Mesenteric fat pad (tissue), 1 donor: ENCODE data around the gene SDF2L1. TPM values are rescaled to one million over a fixed set of nuclear protein-coding genes. Genes with fewer than 3 reads are reported as not detected.
"Not testable (repeated sequence)": the region's sequence is repeated elsewhere in the genome, so short reads cannot be mapped to it uniquely, and the experiment has no call there.

Experiments
- DNase-seq: peaks from one replicate; pipeline ENCODE4 v3.0.0-alpha.2; 2020; ENCODE audit warnings: low spot score
- microRNA-seq: library from miRNA; unstranded; fragments of <30 nt; microRNA quantifications from one replicate; pipeline ENCODE4 v1.2.0, GENCODE V29; 2020; ENCODE audit warnings: borderline number of aligned reads
- total RNA-seq: library from RNA; stranded (reverse); fragmentation: NEBNext Ultra II Directional; extraction: Animal tissue kit (Norgen Biotek cat#: 25700); gene quantifications from one replicate; pipeline ENCODE4 v1.2.1, GENCODE V29; 2021
- donor health status: DM: yes; HTN: yes; CAD: no.

Gene SDF2L1
- total RNA-seq, 1 donor from 2014 or later = 31.6 TPM

GRCh38 chr22:21685164-21685513, 43.0 kb downstream of the SDF2L1 start:
- no peak for DNase-seq

- no peak for DNase-seq
Measured at GRCh38 chr22:21686193-21686608, 44.1 kb downstream of the SDF2L1 start.

DNA sequence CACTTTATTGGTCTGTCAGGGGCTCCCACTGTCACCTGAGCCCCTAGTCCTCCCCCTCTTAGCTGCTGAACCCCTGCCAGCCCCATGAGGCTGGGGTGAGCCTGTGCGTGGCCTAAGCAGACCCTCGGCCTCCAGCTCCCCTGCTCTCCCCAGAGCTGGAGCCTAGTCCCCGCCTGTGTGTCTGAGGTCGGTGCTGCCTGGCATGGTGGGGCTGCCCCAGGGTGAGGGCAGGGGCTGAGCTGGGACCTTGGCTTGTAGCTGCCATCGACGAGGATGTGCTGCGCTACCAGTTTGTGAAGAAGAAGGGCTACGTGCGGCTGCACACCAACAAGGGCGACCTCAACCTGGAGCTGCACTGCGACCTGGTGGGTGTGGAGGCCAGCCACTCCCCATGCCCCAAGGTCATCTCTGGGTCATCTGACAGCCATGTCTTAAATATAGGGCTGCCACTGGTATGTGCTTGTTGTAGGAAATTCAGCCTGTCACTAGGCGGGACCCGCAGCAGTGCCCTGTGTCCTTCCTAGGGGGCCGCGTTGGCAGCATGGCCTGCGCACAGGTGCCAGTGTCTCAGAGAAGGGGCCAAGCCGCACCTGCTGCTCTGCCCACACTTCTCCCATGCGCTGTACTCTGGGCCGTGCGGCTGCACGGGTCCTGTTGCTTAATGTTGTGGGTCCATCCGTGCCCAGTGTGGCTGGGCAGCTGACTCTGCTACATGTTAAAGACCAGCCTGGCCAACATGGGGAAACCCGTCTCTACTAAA, 44.7 kb downstream of the SDF2L1 start:
- no peak for DNase-seq

- DNase-seq = no peak
Measured at GRCh38 chr22:21687685-21688259, 45.7 kb downstream of the SDF2L1 start.

DNA sequence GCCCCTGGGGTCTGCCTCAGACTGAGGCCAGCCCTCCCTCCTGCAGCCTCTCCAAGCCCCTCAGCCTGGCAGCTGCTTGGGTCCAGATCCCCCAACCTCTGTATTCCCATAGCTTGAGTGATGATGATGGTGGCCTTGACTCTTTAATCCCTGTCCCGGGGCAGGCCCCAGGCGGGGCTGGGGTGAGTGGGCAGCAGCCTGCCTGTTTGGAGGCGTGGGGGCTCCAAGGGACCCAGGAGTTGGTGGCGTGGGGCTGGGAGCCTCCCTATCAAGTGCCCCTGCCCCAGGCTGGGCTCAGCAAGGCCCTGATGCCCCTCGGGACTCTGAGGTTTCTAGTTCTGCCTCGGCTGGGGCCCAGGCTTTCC, 46.2 kb downstream of the SDF2L1 start:
- DNase-seq = no peak

- DNase-seq = no peak
Measured at GRCh38 chr22:21688706-21689381, 46.7 kb downstream of the SDF2L1 start.

- no peak for DNase-seq
Measured at GRCh38 chr22:21690401-21690801, 48.3 kb downstream of the SDF2L1 start.

DNA sequence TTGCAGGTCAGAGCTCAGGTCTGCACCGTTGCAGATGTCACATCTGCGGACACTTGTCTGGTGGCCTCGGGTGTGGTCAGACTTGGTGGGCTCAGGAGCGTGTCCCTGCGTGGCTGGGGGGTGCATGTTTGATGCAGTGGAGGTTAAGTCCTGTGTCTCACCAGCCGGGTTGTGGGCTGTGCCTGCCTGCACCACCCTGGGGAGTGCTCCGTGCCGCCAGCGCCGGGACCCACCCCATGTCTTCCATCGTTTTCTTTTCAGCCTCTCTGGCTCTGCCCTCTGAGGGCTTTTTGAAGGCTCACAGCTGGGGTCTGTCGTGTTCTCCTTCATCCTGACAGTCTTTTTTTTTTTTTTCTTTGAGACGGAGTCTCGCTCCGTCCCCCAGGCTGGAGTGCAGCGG, 49.7 kb downstream of the SDF2L1 start:
- no peak for DNase-seq

- DNase-seq = not testable (repeated sequence)
Measured at GRCh38 chr22:21692856-21693255, 50.8 kb downstream of the SDF2L1 start.

- DNase-seq = no peak
Measured at GRCh38 chr22:21693333-21693998, 51.4 kb downstream of the SDF2L1 start.

Small RNAs within 50 kb of the gene (microRNA-seq; reads per million reads assigned to microRNA genes)
- 203 reads per million, percentile 58 among the genes with 10 or more reads in this experiment for gene MIR130B
- gene MIR301B = not detected

Other genes starting within 250 kb of the SDF2L1 start
- gene HIC2, start 224.9 kb upstream of the SDF2L1 start, total RNA-seq = 5.5 TPM
- gene TMEM191C, start 174.9 kb upstream of the SDF2L1 start, total RNA-seq = 0.16 TPM
- 0.26 TPM for gene RIMBP3C, start 90.8 kb upstream of the SDF2L1 start, total RNA-seq
- 48.2 TPM for gene UBE2L3, start 74.6 kb upstream of the SDF2L1 start, total RNA-seq
- gene YDJC, start 12.3 kb upstream of the SDF2L1 start, total RNA-seq = 6.0 TPM
- gene CCDC116, start 9.5 kb upstream of the SDF2L1 start, total RNA-seq = 0.39 TPM
- gene PPIL2, start 23.7 kb downstream of the SDF2L1 start, total RNA-seq = 23.6 TPM
- gene YPEL1, start 93.5 kb downstream of the SDF2L1 start, total RNA-seq = 2.2 TPM
- 109 TPM for gene MAPK1, start 225.3 kb downstream of the SDF2L1 start, total RNA-seq